ENCODE data around the gene RUNX2. TPM values are rescaled to one million over a fixed set of nuclear protein-coding genes. Genes with fewer than 3 reads are reported as not detected.

RUNX2 gene
- total RNA-seq, 4 donors from 2014 or later = 1.4 to 40.4 (median 5.1) TPM

DNA sequence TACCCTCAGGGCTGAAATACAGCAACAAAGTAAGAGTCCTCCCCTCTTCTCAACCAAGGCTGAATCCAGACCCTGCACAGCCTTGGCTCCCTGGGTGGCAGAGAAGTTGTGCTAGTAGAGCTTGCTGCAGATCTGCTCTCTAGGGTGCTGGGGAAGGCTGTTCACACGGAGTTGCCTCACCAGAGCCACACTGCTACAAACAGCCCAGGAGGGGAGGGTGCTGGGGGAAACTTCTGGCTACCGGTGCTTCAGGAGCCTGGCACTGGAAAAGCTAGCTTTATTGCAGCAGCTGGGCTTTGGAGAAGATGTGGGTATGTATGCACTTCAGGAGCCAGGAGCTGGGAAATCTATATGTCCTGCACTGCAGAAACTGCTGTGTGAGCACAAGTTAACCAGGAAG, 87.2 kb downstream of the RUNX2 start:
- Histone ChIP-seq H3K9me3 (no peaks in the 10 kb centered on the region), H3K4me1 (peaks cover 0 to 7% (median 2%) of the 10 kb centered on the region in 4 donors), H3K36me3 (no peaks in the 10 kb centered on the region), H3K27me3 (peaks cover 0 to 11% of the 10 kb centered on the region in 2 donors), H3K4me3 (no peak overlapping the region), H3K27ac (no peak overlapping the region)
- TF ChIP-seq POLR2A (IDR thresholded peaks at IDR 0.05) = no peak
- TF ChIP-seq, protein P1, sequence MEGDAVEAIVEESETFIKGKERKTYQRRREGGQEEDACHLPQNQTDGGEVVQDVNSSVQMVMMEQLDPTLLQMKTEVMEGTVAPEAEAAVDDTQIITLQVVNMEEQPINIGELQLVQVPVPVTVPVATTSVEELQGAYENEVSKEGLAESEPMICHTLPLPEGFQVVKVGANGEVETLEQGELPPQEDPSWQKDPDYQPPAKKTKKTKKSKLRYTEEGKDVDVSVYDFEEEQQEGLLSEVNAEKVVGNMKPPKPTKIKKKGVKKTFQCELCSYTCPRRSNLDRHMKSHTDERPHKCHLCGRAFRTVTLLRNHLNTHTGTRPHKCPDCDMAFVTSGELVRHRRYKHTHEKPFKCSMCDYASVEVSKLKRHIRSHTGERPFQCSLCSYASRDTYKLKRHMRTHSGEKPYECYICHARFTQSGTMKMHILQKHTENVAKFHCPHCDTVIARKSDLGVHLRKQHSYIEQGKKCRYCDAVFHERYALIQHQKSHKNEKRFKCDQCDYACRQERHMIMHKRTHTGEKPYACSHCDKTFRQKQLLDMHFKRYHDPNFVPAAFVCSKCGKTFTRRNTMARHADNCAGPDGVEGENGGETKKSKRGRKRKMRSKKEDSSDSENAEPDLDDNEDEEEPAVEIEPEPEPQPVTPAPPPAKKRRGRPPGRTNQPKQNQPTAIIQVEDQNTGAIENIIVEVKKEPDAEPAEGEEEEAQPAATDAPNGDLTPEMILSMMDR (IDR thresholded peaks at IDR 0.05) = no peak
- no peak for DNase-seq

DNA sequence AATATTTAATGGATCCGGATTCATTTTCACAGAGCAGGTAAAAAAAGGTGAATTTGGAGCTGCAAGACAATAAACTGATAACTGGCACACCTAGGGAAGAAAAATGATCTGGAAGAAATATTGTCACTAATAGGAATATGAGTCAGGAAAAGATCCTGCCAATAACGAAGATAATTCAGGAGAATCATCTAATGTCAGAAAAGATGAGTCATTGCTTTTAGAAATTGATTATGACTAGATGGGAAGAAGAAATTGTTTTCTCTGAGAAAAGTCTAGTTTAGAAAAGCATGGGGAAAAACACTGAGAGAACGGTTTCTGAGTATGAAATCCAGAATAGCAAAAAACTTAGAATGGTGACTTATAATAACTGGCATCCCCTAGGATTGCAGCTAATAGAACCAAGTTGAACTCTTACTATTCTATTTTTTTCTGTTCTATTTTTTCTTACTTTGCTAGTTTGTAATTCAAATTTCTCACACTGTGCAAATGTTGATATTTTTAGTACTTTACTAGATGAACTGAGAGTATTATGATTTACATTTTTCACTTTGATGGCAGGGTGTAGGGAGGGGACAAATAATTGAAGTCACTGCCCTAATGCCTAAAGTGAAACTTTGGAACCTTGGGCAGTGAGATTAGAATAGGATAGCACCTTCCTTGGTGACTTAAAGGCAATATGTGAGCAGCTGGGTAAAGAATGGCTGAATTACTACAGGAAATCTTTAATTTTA, 87.8 kb downstream of the RUNX2 start:
- TF ChIP-seq POLR2A (IDR thresholded peaks at IDR 0.05) = no peak
- TF ChIP-seq, protein P1 (IDR thresholded peaks at IDR 0.05) = no peak
- H3K4me3 ChIP-seq = no peak overlapping the region
- no peaks in the 10 kb centered on the region for H3K36me3 ChIP-seq
- peaks cover 0 to 18% of the 10 kb centered on the region in 2 donors for H3K27me3 ChIP-seq
- H3K27ac ChIP-seq = no peak overlapping the region
- no peaks in the 10 kb centered on the region for H3K9me3 ChIP-seq
- peaks cover 0 to 13% (median 2%) of the 10 kb centered on the region in 4 donors for H3K4me1 ChIP-seq
- DNase-seq = no peak

DNA sequence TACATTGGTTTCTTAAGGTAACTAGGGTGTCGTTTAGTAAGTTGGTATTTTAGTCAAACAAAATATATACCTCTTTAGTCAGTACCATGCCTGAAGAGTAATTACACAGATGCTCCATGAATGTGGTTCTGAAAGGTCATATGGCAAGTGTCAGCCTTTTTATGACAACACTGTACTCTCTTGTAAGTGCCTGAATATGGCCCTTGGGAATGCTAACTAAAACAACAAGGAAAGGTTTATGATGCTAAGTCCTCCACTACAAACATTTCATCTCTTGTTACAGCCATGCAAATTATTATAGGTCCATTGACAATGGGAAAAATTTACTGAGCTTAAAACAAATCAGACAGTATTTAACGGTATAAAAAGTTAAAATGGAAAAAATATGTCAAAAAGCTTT, 88.6 kb downstream of the RUNX2 start:
- peaks cover 0 to 18% of the 10 kb centered on the region in 2 donors for H3K27me3 ChIP-seq
- H3K9me3 ChIP-seq = no peaks in the 10 kb centered on the region
- TF ChIP-seq, protein P1 (IDR thresholded peaks at IDR 0.05) = no peak
- no peak for TF ChIP-seq POLR2A (IDR thresholded peaks at IDR 0.05)
- H3K4me1 ChIP-seq = peaks cover 0 to 14% (median 2%) of the 10 kb centered on the region in 4 donors
- no peak overlapping the region for H3K4me3 ChIP-seq
- DNase-seq = no peak
- no peaks in the 10 kb centered on the region for H3K36me3 ChIP-seq
- H3K27ac ChIP-seq = no peak overlapping the region

DNA sequence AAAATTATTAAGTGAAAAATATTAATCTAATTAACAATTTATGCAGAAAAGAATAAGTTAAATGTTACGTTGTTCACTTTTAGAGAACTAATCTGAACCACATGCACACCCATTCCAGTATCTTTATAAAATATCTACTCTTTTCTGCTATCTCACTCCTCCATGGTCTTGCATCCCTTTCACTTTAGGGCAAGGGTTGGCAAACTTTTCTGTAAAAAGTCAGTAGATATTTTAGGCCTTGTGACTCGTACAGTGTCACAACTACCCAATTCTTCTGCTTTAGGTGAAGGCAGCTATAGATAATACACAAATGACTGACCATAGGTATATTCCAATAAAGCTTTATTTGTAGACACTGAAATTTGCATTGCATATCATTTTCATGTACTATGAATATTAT, 89.3 kb downstream of the RUNX2 start:
- Histone ChIP-seq H3K36me3 (no peaks in the 10 kb centered on the region), H3K27me3 (peaks cover 0 to 18% of the 10 kb centered on the region in 2 donors), H3K27ac (no peak overlapping the region), H3K4me1 (peaks cover 0 to 14% (median 2%) of the 10 kb centered on the region in 4 donors), H3K4me3 (no peak overlapping the region), H3K9me3 (no peaks in the 10 kb centered on the region)
- TF ChIP-seq, protein P1 (IDR thresholded peaks at IDR 0.05) = no peak
- TF ChIP-seq POLR2A (IDR thresholded peaks at IDR 0.05) = no peak
- no peak for DNase-seq

DNA sequence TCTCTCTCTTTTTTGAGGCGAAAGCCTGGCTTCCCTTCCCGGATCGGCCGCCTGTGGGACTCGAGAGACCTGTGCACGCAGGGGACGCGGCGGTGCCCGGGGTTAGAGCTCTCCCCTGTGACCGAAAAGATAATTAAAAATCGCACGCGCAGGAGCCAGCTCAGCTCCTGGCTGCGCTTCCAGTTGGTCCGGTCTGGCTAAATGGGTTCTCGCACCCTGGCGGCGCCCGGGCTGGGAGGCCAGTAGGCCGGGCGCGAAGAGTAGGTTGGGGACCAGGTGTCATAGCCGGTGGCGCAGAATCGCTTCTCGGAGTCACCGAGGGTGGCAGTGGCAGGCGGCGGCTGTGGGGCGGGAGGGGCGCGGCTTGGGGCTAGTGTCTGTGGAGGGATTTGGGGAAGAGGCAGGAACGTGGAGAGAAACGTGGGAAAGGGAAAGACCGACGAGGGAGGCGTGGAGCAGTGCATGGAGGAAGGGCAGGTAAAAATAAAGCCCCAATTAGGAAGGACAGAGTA, 91.5 kb downstream of the RUNX2 start:
- TF ChIP-seq, protein P1 (IDR thresholded peaks at IDR 0.05) = peak in 4 of 6 experiments; percentile 28 to 48 (median 38)
- TF ChIP-seq POLR2A (IDR thresholded peaks at IDR 0.05) = no peak
- no peaks in the 10 kb centered on the region for H3K9me3 ChIP-seq
- peak; percentile 63 to 82 (median 64) for DNase-seq
- peaks cover 0 to 26% of the 10 kb centered on the region in 2 donors for H3K27me3 ChIP-seq
- peak overlapping the region; percentile 33 to 81 (median 61) for H3K4me3 ChIP-seq
- H3K27ac ChIP-seq = peak overlapping the region in 2 of 4 donors; percentile 84 to 92
- H3K36me3 ChIP-seq = no peaks in the 10 kb centered on the region
- H3K4me1 ChIP-seq = peaks cover 0 to 26% (median 6%) of the 10 kb centered on the region in 4 donors

Measured in Peyer's patch (tissue), 4 donors.